Measurements from ENCODE around the gene NRN1.
"Not testable (repeated sequence)": the region's sequence is repeated elsewhere in the genome, so short reads cannot be mapped to it uniquely, and the experiment has no call there.

NRN1 gene

DNA sequence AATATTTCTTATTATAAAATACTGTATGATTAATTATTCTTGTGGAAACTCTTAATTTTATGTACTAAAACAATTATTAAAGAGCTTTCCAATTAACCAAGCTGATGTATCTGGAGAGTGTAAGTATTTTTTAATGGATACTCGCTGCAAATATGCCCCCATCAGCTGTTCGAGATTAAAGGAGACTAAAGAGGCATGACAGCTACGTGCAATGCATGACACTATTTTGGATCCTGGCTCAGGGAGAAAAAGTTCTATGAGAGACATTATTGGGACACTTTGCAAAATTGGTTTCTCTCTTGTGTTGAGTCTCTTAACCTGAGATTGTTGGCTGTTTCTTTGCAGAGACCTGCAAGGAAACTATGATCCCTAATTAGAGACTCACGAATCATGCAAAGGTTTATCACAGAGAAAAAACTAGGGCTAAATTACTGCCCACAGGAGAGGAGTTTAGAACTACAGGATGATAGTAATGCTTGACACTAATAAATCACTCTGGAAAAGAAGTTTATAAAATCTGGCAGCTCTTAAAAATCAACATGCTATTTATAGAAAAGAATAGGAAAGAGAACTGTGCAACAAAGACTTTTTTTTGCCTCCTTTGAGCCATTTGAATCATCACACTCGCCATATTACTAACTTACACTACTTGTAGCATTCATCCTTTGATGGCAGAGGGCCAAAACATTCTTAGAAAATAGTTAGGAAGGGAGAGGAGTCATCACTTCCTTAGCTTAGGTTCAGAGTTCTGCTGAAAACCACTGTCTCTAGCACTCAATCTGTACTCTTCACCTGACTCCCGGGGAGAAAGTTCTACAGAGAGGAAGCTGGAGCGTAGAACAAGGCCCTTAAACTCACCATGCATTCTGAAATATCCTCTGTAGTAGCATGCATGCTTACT lies 25.3 kb downstream of the NRN1 start:
- DNase-seq, result no peak

DNA sequence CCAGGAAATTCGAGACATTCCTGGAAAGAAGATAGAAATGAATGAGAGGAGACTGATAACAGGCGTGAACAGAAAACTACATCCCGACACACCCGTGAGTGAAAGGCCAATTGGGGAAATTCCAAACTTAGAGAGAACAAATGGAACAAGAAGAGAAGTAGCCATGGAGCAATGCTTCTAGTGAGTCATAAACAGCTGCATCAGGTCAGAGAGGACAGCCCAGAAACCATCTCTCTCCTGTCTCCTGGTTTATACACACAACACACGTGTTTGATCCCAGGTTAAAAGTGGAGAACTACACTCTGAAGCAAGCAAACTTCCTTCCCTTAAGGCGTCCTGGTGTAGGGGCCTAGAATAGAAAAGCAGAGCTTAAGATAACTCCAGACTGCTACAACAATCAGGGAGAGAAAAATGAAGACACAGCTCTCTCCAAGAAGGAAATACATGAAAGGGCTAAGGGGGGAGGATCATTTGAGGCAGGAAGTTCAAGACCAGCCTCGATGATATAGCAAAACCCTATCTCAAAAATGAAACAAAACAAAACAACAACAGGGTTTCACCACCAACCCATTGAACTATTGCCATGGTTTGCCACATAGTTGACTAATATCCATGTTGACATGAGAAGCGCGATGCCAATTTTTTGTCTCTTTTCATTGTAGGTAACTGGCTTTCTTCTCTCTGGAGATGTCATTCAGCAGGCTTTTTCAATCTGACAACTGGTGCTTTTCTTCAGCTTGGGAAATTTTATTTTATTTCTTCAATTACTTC lies 26.9 kb downstream of the NRN1 start:
- no peak for DNase-seq

DNA sequence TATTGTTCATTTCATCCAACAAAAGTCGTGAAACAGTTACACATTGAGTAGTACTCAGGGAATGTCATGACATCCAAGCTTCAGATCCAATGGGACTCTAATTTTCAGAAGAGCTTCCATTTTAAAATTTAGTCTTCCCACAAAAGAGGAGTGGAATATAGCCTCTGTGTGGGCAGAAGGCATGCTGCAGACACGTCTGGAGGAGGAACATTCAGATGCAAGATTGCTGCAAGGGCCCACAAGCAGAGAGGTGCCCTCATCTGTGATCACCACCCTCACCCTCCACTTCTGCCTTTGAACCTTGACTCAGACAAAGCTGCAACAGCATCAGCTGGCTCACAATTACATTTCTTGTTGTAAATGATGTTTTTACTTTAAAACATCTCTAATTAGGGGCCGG lies 29.9 kb downstream of the NRN1 start:
- DNase-seq, result no peak

DNA sequence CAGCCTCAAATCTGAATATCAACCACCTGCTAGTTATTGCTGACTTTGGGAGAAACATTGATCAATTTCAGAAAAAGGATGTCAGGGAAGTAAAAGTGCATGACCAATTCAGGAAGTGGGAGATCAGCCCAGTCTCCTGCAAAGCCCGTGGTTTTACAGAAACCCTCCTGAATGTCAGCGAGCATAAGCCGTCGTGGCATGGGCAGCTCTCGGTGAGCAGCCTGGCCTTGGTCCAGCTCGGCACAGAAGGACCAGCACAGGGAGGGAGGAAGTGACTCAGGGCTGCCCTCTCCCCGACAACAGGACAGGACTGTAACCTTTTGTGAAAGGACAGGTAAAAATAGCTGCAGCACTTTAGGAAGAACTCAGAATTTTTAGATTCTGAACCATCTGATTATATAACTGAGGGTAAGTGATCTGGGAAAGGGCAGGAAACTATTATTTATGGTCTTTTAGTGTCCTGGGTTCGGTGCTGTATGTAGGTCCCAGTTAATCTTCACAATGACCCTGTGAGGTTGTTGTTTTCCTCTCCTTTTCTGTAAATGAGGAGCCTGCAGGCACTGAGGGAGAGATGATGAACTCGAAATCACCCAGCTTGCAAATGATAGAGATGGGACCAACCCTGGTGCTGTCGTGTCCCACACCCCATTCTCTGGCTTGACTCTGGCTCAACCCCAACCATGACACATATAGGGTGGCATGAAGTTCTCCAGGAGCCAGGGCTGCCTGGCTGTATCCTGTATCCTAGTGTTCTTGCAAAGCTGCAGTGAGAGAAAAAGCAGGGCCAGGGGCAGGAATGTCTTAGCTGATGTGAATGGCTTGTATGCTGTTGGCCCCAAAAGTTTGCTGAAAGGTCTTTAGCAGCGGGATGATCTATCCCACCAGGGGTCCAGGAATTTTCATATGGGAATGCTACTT lies 37.6 kb downstream of the NRN1 start:
- DNase-seq, result peak; percentile 71

DNA sequence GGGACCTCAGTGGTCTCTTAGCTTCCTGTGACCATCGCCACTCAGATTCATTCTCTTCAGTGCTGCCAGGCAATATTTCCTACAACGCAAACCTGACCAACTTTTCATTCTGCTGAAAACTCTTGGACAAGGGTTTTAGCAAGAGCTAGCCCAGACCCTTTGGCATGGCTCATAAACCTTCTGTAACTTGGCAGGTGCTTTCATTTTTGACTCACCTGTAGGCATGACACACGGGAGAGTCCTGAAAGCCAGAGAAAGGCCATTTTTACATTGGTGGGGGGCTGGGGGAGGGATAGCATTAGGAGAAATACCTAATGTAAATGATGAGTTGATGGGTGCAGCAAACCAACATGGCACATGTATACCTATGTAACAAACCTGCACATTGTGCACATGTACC lies 38.7 kb downstream of the NRN1 start:
- not testable (repeated sequence) for DNase-seq

DNA sequence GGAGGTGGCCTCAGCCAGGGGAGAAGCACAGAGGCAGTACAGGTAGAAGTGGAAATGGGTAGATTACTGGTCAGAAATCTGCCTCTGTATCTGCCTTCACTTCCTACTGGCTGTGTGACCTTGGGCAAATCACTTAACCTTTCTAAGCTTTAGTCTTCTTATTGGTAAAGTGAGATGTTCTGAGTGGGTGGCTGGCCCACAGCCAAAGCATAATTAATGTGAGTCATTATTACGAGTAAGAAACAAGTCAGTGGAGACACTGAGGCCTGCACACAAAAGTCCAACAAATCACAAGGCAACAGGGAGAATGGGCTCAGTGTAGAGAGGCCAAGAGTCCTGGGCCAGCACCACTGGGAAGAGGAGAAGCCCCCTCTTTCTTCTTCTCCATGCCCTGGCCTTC lies 39.1 kb downstream of the NRN1 start:
- DNase-seq, result no peak

GRCh38 chr6:5962794-5963193 lies 43.9 kb downstream of the NRN1 start:
- DNase-seq, result no peak

GRCh38 chr6:5961836-5962235 lies 44.9 kb downstream of the NRN1 start:
- DNase-seq, result no peak

GRCh38 chr6:5960456-5960855 lies 46.3 kb downstream of the NRN1 start:
- DNase-seq, result no peak

DNA sequence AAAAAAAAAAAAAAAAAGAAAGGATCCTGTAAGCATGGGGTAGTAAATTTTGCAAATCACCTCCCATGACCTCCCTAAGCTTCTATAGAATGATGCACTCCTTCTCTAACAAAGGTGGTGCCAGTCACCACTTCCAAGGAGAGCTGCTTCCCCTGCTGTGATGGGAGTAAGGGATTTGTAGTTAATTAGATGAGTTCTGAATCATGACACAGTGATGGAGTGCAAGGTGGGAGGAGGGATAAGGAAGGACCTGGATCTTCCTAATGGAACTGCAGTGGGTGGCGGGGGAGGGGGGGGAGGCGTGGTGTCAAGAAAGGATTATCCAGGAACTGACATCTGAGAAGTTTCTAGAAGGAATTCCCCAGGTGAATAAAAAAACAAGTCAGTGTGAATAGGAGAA lies 47.8 kb downstream of the NRN1 start:
- DNase-seq, result no peak

DNA sequence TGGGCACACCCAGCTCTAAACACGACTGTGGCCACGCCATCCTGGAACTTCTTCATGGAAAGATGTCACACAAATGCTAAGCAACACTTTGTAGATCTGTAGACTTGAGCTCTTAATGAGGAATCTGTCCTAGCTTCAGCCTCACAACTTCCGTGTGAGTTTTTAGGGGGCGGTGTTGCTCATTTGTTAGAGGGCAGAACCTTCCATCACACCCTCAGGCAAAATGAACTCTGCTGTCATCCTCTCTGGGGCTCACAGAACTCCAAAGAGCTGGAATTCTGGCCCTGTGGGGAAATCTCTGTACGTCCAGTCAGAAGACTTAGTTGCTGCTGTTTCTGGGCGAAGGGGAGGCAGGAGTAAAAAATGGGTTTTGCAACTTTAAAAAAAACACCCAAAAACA lies 49.8 kb downstream of the NRN1 start:
- DNase-seq, result no peak

- no peak for DNase-seq
These were observed 56.4 kb downstream of the NRN1 start for GRCh38 chr6:5950361-5950785.

Data from NCI-H2029 (cell line).